ENCODE data around the gene KCNMA1.

KCNMA1 gene

DNA sequence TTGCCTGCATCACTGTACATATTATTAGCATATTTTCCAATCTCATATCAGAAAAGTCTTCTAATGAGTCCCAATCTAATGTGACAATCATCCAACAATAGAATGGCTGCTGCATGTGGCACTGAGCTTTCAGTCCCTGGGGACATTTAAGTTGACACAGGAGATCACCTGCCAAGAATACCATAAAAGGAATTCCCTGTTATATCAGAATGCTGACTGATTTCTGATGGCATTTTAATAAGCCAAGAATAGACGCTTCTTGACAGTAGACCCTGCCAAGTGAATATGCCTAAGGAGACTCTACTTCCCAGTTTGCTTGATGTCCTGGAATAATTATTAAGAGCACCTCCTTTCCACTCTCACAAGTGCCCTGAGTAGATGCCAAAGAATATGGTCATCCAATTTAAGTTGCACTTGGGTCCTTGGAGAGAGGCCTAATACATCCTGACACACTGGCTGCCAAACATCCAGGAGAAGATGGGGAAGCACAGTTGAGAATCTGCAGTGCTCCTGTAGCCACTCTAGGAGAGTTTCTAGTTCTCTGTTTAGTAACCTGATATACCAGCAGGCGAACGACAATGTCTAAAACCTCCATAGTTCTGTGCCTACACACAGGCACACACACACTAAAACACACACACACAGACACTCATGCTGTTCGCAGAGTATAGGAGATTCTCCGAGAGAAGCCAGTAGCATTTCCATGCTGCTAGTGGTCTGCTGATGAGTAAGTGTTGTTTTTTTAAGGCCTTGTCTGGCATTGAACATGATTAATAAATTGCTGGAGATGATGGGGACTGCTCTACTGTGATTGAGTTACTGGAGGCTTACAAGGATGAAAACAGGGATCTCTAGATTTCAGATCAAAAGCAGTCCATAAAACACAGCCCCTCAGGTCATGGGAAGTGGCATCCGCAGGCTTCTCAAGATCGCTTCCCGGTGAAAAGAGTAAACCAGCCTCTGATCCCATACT lies 369.6 kb downstream of the KCNMA1 start:
- DNase-seq (ENCODE audit: low read depth), result no peak

DNA sequence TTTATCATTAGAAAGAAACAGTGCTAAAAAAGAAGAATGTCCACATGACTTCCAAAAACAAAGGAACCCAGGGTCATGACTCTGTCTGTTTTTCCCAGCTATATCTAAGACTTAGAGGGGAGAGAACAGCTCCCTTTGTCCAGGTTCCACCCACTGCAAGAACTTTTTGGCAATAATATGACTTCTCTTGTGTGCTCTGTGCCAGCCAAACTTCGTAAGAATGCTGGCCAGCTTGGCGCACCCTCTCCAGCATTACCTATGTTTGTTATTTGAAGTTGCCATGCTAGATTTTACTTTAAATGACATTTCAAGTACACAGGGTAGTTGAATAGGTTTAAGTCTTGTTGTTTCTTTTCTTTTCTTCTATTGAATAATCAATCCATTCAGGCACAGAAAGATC lies 371.4 kb downstream of the KCNMA1 start:
- no peak for DNase-seq (ENCODE audit: low read depth)

DNA sequence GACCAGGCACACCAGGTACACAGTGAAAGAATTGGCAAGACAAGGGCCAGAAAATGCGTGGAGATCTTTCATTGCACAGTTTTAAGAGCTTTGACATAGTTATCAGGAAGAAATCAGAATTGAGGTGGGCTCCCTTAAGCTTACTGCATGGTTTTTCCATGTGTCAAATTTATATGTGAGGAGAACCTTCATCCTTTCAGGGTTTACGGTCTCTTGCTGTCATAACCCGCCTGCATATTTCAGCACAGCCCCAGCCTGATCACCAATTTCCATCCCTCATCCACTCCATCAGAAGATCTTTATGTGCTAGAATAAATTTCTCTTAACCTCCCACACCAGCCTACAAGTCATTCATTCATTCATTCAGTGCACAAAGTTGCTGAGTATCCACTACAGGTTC lies 373.1 kb downstream of the KCNMA1 start:
- no peak for DNase-seq (ENCODE audit: low read depth)

DNA sequence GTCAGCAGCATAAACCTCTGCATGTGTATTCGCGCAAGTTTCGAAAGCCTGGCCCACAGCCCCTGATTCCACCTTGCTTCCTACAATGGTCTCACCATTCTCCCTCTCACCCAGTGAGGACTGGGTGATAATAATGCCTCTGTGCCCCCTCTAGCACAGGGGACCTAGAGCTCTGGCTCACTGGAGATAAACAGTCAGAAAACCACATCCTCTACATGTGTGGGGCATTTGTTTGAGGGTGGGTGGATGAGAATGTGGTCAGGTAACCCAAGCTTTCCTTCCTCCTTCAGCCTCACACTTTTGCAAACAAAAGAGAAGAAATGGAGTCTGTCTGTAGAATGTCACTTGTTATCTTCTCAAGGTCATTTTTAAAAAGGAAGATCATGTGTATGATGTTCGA lies 373.5 kb downstream of the KCNMA1 start:
- DNase-seq (ENCODE audit: low read depth), result no peak

DNA sequence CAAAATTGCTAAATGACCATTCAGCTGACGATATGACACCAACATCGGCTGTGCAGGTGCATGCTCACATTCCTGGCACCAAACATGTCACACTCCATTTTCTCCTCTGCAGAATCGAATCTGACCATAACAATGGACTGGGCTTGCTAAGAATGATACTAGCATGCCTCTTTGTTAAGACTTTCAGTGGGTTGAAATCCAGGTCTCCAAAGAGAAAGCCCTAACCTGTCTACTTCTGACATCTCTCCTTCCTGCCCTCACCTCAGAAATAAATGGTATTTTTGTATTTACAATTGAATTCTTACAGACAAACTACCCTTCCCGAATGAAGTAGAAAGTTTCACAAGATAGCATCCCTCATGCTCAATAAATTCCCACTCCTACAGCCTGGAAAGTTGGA lies 373.9 kb downstream of the KCNMA1 start:
- no peak for DNase-seq (ENCODE audit: low read depth)

DNA sequence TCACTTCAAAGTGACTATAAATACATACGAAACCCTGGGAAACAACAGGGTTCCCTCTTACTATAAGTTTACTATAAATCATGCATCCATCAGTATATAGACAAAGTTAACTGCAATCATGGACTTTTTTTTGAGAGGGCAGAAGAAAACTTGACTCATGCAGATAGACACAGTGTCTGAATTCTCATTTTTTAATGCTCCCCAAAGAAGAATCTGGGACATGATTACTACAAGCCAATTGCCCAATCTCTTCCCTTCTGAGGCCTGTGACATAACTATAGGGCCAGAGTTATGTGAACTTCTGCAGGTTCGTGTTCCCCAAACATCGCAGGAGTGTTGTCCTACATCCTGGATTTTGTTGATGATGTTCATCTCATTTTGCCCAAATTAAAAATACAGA lies 376.5 kb downstream of the KCNMA1 start:
- no peak for DNase-seq (ENCODE audit: low read depth)

DNA sequence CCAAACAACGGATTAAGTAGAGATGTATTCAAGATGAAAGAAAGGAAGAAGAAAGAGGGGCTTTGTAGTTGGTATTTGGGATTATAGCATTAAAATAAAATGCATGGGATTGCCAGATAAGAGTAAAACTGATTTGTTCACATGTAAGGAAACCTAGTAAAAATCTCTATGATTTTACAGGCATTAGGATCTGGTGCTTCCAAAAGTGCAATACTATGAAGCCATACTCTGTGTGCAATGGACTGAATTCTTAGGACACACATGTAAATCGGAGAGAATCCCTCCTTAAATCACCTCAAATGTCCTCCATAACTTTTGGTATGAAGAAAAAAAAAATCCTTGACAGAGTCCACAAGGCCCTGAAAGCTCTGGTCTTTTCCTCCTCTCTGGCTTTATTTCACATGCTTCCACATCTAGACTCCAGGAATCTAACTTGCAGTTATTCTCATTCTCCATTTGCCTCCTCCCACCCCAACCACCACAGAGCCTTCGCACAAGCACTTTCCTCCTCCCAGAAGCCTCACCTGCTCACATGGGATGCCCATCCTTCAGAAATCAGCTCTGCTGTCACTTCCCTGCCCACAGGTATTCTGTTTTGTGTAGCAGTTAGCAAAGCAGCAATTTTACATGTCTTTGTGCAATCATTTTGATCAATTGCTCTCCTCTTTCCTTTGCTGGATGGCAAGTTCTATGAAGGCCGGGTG lies 378.3 kb downstream of the KCNMA1 start:
- no peak for DNase-seq (ENCODE audit: low read depth)

DNA sequence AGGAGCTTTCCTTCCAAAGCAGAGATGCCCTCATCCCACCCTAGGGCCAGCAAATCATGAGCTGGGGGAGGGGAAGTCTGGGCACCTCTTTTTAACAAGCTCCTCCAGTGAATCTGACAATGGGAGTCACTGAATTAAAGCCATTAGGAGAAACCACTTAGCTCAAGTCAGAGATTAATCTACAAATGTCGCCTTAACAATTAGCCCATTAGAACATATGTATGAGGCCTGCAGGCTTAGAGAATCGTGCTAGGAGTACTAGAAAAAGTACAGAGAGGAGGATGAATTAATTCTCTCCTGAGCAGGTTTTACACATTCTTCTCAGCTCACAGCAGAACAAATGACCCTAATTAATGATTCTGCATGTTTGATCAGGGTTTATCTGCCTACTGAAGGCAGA lies 381.3 kb downstream of the KCNMA1 start:
- DNase-seq (ENCODE audit: low read depth), result no peak

DNA sequence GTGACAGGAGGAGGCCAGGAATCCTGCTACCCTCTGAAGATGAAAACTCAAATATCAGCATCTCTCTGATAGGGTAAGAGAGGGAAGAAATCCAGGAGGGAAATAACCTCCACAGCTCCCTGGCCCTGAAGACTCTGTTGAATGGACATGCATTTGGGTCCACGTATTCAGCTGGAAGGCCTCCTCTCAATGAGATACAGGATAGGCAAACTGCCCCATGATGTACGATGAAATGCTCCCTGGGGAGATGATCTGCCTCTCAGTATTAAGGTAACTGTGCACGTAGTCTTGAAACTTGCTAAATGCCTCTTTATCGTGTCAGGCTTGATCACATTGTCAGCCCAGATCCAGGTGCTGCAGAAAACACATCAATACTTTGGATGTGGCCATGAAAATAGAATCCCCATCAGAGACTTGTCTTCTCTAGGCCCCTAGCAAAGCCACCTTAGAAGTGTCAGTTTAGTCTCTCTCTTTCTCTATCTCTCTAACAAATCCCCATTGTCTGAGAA lies 384.0 kb downstream of the KCNMA1 start:
- DNase-seq (ENCODE audit: low read depth), result no peak

DNA sequence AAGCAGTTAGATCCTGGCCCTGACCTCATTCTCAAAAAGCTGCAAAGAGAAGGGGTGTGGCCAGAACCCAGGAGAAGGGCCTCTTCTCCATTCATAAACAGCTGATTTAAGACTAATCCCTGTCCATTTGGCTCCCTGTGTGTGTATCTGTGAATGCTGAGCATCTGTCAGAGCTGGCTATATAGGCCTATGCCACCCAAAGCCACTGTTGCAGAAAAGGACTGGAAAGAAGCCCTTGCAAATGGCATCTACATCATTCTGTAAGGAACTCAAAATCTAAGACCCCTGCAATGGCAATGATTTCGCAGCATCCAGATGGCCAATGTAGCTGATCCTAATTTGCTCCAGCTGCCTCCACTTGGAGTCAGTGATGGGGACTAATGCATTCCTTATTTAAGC lies 384.5 kb downstream of the KCNMA1 start:
- DNase-seq (ENCODE audit: low read depth), result no peak

DNA sequence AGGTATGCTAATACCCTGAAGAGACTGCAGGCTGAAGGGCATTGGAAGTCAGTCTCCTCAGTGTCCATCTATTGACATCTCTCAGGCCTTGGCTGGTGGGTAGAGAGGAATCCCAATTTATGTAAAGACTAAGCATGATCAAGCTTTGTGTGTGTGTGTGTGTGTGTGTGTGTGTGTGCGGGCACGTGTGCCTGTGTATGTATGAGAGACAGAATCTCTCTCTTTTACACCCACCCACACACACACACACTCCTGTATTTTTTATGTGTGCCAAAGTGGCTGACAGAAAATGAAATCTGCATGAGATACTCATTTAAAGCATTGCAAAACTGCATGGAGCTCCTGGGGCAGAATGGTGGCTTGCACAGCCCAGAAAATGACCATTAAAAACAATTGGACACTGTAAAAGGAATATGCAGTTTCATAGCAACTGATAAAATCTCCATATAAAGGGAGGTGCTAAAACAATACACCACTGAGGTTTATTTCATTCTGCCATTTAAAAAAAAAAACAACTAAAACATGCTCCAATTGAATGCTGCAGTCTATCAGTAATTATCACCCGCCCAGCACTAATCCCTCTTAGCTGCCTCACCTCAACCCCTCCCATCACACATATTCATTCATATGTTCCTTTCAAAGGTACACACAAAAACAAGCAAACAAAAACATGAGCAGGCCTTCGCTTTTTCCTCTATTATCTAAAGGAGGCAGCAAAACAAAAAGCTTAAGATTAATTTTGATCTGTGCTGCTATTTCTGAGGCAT lies 385.0 kb downstream of the KCNMA1 start:
- DNase-seq (ENCODE audit: low read depth), result no peak

DNA sequence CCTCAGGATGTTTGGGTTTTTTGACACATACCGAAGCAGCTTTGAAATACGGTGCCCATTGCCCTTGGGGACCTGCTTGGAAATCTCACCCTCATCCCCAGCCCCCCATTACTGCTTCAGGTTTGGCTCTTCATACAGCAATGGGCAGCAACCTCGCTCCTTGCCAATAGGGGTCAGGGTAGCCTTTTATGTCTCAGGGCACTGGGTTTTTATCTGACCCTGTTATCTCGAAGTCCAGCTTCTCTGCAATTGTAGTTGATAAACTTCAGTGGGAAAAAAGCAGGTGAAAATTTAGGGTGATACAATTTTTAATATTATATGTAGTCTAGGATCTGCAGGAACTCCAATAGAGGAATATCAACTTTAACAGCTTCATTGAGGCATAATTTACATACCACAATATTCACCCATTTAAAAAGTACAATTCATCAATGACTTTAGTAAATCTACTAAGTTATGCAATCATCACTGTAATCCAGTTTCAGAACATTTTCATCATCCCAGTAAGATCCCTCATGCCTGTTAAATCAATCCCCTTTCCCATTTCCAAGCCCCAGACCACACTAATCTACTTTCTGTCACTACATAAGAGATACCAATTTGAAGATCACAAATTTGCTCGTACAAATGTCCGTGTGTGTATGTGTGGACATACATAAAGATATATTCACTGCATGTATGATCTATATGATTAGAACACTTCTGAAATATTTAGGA lies 386.2 kb downstream of the KCNMA1 start:
- no peak for DNase-seq (ENCODE audit: low read depth)

DNA sequence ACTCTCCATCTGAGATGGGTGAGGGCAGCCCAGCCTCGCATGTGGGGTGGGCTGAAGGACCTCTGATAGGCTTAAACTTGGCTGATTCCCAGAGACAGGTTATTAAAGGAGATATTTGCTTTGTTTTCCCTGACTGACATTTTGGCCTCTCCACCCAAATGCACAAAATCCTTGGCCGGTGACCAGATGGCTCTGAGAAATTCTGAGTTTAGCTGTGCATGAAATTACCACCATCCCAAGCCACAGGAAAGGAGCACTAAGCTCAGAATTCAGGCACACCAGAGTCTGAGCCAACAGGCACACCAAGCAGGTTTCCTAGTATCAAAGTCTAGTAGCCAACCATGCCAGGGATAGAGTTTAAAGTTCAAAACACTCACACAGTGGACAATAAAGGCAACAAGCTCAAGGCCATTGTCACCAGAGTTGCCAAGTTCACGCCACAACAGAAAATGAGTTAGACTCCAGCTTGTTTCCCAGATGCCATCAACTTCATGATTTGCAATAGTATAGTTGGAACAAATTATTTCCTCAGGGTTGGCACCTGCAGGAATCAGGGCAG lies 387.6 kb downstream of the KCNMA1 start:
- DNase-seq (ENCODE audit: low read depth), result no peak

DNA sequence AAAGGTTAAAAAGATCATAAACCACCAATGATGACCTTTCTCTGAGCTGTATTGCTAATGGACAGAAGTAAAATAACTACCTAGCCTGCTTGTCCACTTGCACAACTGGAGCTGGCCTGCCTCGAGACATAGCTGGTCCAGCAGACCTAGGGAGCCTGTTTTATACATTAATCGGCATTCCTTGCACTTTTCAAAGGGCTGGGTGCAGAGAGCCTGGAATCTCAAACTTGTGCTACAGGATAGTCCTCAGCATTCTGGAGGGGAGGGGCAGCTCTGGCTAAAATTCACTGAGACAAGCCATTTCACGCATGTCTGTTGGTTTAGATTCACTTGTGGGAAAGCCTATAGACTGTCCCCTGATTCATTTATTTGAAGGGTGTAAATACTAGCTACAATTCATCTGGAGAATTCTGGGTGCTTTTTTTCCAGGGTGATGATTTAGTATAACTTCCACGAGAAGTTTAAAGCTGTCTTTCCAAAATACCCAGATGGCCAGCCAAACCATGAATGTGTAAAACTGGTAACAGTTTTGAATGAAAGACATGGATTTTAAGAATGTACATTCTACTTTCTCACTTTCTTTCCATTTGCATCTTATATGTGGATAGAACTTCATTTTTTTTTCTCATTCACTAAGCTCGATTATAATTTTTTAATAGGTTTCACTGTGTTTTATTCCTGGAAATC lies 389.4 kb downstream of the KCNMA1 start:
- DNase-seq (ENCODE audit: low read depth), result no peak

DNA sequence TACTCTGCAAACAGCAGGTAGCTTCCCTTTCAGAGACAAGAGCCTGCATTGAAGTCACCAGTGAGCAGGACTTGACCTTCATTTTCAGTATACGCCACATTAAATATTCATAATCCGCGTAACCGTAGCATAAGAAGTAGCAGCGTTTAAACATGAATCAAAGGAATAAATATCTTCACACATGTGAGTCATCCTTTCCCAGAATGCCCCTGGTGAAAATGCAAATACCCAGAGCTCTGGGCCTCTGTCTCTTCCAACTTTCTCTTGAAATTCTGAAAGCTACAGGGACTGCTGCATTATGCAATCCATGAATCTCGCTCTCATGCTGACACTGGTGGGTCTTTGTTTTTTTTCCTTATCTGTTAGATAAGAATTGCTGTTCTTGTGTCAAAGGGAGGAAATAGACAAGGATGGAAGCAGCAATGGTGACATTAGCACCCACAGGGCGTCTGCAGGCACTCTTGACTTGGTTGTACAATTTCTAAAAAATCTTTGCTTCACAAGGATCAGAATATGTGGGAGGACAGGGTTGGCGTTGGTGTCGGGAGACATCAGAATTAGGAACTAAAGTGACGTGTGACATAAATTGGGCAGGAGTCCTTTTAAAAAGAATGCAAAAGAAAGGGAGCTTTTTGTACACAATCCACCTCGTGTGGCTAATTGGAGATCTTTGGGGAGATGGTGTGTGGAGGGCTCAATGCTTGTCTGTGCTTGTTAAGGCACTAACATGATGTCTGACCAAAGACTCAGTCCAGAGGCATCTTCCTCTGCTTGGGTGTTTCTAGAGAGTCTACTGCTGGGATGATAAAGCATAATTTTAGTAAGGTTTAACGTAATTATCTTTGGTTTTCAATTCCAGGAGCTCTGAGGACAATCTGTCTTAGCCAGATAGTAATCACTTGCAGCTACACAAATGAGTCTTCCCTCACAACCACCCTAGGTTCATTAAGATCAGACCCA lies 390.3 kb downstream of the KCNMA1 start:
- no peak for DNase-seq (ENCODE audit: low read depth)

DNA sequence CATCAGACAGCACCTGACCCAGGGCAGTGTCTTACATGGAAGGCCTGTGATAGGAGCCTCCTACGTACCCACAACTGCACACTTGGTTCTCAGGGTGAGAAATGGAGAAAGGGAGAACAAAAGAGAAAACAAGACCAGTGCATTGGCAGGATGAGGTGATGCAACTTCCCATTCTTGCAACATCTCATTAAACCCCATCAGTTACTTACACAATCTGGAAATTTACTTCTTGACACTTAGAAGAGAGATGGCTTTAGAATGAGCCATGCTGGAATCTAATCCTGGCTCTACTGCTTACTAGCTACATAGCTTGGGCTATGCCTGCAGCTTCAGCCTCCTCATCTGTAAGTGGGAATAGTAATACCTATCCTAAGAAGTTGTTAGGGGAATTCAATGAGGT lies 391.7 kb downstream of the KCNMA1 start:
- DNase-seq (ENCODE audit: low read depth), result no peak

DNA sequence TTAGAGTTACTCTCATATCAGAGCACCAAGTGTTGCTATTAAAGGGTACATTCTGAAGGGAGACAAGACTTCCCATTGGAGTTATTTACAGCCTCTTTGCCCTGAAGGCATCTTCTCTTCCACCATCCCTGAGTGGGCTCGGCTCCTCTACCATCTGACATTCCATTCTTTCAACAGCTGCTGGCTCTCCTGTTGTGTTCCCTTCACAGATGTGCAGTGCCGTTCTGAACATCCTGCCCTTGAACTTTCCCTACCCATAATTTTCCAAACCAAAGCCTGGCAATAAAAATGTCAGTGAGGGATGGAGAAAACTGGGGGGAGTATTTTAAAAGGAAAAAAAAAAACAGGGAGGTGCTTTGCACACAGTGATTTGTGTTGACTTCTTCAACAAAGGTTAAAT lies 392.9 kb downstream of the KCNMA1 start:
- DNase-seq (ENCODE audit: low read depth), result no peak

DNA sequence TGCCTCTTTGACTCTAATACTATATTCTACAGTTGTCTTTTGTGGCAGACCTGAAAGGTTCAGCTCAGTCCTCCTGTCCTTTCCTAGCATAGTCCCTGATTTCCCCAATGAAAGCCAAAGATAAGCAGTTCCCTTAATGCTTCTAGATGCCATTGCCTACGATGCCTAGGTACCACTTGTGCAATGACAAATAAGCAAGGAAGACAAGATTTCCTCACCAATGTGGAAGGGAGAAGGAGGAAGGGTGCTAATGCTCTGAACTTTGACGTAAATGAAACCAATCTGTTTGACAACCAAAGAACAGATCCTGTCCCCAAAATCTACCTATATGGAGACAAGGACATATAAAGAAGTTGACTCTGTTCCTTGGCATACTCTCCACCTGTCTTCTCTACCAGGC lies 393.3 kb downstream of the KCNMA1 start:
- DNase-seq (ENCODE audit: low read depth), result no peak

DNA sequence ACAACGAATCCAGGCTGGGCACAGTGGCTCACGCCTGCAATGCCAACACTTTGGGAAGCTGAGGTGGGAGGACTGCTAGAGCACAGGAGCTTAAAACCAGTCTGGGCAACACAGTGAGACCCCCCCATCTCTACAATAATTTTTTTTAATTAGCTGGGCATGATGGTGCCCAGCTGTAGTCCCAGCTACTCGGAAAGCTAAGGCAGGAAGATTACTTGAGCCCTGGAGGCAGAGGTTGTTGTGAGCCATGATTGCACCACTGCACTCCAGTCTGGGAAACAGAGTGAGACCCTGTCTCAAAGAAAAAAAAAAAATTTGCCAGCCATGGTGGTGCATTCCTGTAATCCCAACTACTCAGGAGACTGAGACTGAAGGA lies 396.3 kb downstream of the KCNMA1 start:
- no peak for DNase-seq (ENCODE audit: low read depth)

Data from activated T-helper 9 cell treated with anti-CD3 and anti-CD28 coated beads, Interleukin-2, amount 50 U/mL, for 16 hours (primary cell).